HG03108 (cell line): ENCODE measurements around the gene MTHFR.
A peak's percentile ranks its signal among the peaks of the same experiment; 100 is the strongest.

ENCODE experiments used
- ATAC-seq: cut with Tn5 transposase; IDR thresholded peaks from one replicate; pipeline ENCODE4 v1.9.1; 2021; ENCODE audit warnings: moderate library complexity; ENCODE audit not compliant: unreplicated experiment

Gene MTHFR

DNA sequence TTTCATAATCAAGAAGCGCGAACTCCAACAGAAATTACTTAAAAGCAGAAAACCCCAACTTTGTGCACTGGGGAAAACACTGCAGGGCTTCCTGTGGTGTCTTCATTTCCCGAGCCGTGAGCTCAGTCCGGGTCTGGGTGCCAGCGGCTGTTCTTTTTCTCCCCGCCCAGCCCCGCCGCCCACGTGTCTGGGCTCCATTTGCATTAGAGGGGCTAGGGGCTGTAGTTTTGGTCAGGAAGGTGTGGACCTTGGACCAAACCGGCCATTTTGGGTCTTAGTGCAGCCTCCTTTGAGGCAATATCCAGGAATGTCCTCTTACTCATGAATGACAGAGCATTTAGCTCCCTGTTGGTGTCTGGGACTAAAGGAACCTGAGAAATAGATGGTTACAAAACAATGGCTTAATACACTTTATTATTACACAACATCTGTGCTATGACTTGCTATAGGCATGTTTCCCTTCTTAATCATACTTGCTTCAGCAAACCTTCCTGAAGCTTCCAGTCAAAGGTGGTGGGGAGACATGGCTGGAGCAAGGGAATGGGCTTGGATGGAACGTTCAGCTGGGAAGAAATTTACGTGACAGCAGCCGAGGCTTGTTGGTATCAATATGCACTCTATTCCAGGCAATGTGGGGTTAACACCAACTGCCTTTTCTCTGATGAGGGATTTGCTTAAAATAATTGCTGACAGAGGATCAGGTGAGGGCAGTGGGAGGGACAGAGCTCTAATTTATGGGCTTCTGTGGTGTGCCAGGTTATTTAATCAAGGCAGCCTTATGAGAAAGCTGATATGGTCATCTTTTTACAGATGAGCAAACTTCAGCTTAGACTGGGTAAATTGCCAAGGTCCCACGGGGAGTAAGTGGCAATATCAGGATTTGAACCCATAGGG lies 68.8 kb downstream of the MTHFR start:
- ATAC-seq = no peak

DNA sequence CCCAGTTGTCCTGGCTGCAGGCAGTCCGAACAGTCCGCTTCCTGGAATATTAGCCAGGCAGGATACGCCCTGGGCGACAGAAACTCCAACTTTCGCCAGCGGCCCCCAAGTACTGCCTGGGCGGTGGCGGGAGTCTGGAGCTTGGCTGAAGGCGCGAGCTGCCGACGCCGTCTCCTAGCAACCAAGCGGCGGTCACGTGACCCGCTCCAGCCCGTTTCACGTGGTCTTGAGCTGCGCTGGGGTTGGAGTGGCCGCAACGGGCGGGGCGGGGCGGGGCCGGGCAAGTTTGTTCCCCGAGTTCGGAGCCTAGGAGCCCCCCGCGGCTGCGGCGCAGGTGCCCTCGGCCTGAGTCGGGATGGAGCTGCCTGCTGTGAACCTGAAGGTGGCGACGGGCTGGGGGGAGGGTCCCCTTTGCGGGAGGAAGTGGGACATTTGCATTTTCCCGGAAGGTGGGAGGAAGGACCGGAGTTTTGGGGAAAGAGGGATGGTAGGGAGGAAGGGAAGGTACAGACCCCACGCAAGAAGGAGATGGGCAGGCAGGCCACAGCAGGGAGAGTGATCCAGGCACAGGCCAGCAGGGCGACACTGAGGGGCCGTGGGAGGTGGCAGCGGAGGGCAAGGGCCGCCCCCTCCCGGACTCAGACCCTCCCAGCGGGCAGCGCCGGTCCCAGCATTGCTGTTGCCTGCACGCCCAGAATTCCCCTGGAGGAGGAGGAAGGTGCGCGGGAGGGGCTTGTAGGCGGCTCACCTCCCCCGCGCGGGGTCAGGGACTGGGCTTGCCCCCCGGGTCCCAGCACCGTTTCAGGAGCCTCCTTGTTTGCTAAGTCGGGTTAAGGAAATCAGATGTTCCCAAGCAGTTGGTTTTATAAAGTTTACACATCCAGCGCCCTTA lies 69.7 kb downstream of the MTHFR start, which contains the start of gene AGTRAP:
AGTRAP (plus strand) TSS at position 283 of the 892 bp plus-strand sequence; CDS start at position 356, 73 bp downstream.
- peak; percentile 47 for ATAC-seq
